Endothelial cell of umbilical vein (primary cell): ENCODE data around the gene ANGPTL2. TPM values are rescaled to one million over a fixed set of nuclear protein-coding genes. Genes with fewer than 3 reads are reported as not detected.
A peak's percentile ranks its signal among the peaks of the same experiment; 100 is the strongest.

Source experiments
- BruUV-seq: library from RNA; stranded (reverse); fragments of 400-500 nt; replicated peaks from 2 replicates; lab custom pipeline; 2021; lab: Mats Ljungman, UMichigan
- CTCF ChIA-PET: fragments of 300-600, 350-600 bp; sonication (Branson Sonifier 250); formaldehyde crosslinking; loops from one replicate; lab custom pipeline; 2021; ENCODE audit warnings: antibody characterized with exemption, inconsistent platforms; lab: Charles Lee
- POLR2A ChIA-PET: fragments of 300-600, 350-600 bp; sonication (Branson Sonifier 250); formaldehyde crosslinking; loops from one replicate; lab custom pipeline; 2021; ENCODE audit warnings: antibody characterized with exemption, inconsistent platforms; lab: Charles Lee
- DNase-seq: peaks from one replicate; pipeline ENCODE4 v3.0.0-alpha.2; 2011; ENCODE audit warnings: low read depth, low spot score
- FAIRE-seq: peaks from 2 replicates; lab custom pipeline; 2011; peaks lifted over from hg19 to GRCh38; lab: Jason Lieb, UNC
- H2AFZ ChIP-seq: 2 replicates; pipeline ENCODE4 v1.6.0; 2012; ENCODE audit warnings: low read depth, low read length, control low read depth, inconsistent platforms
- H3K27ac ChIP-seq: 2 replicates; pipeline ENCODE4 v1.5.1; 2011; ENCODE audit warnings: low read depth, mild to moderate bottlenecking, control low read depth, low read length, moderate library complexity; ENCODE audit not compliant: insufficient read depth
- H3K27me3 ChIP-seq, 2 experiments: 2 replicates each; pipeline versions ENCODE4 v1.6.0 to v1.6.1; 2011; ENCODE audit warnings: low read length in 2 of 2, mixed read lengths in 1 of 2; ENCODE audit not compliant: control insufficient read depth in 2 of 2, insufficient read depth in 2 of 2
- H3K36me3 ChIP-seq, 2 experiments: 2 replicates in 1 of 2; 3 replicates in 1 of 2; pipeline ENCODE4 v1.5.1; 2011; ENCODE audit warnings: low read length in 2 of 2, mild to moderate bottlenecking in 1 of 2, moderate library complexity in 1 of 2; ENCODE audit not compliant: control insufficient read depth in 2 of 2, insufficient read depth in 2 of 2; ENCODE audit errors: extremely low read depth in 1 of 2
- H3K4me1 ChIP-seq: 3 replicates; pipeline ENCODE4 v1.5.1; 2011; ENCODE audit warnings: mild to moderate bottlenecking, low read length; ENCODE audit not compliant: control insufficient read depth, insufficient read depth; ENCODE audit errors: extremely low read depth
- H3K4me2 ChIP-seq: 2 replicates; pipeline ENCODE4 v1.6.1; 2011; ENCODE audit warnings: low read length, control low read depth, mixed read lengths; ENCODE audit not compliant: insufficient read depth
- H3K4me3 ChIP-seq, 3 experiments: fragments of 200-600 bp in 1 of 3; sonication (generic), shearing (Covaris generic) in 1 of 3; replicated peaks in 1 of 3; 2 replicates each; pipeline ENCODE4 v1.5.1; 2011 to 2016; ENCODE audit warnings: control low read depth in 3 of 3, low read length in 3 of 3, mild to moderate bottlenecking in 2 of 3, inconsistent platforms in 1 of 3, low read depth in 1 of 3, moderate library complexity in 1 of 3; ENCODE audit not compliant: insufficient read depth in 1 of 3
- H3K79me2 ChIP-seq: 2 replicates; pipeline ENCODE4 v1.6.0; 2012; ENCODE audit warnings: low read length, inconsistent platforms; ENCODE audit not compliant: control insufficient read depth, insufficient read depth
- H3K9ac ChIP-seq: replicated peaks from 2 replicates; pipeline ENCODE3; 2011; ENCODE audit warnings: low read length, control low read depth; ENCODE audit not compliant: insufficient read depth; ENCODE audit errors: extremely low read depth
- H3K9me1 ChIP-seq: replicated peaks from 3 replicates; pipeline ENCODE4 v1.6.0; 2011; ENCODE audit warnings: mild to moderate bottlenecking, low read length; ENCODE audit not compliant: control insufficient read depth, insufficient read depth; ENCODE audit errors: extremely low read depth
- H3K9me3 ChIP-seq: replicated peaks from 2 replicates; pipeline ENCODE4 v1.5.1; 2012; ENCODE audit warnings: low read length, inconsistent platforms; ENCODE audit not compliant: control insufficient read depth, insufficient read depth
- H4K20me1 ChIP-seq: replicated peaks from 2 replicates; pipeline ENCODE3; 2011; ENCODE audit warnings: mild to moderate bottlenecking, low read length; ENCODE audit not compliant: control insufficient read depth, insufficient read depth; ENCODE audit errors: extremely low read depth
- EZH2 ChIP-seq: IDR thresholded peaks from 2 replicates; pipeline ENCODE4 v1.6.1; 2012; ENCODE audit warnings: borderline replicate concordance, low read depth, mild to moderate bottlenecking, moderate library complexity, low read length, inconsistent platforms; ENCODE audit not compliant: severe bottlenecking
- FOS ChIP-seq: IDR thresholded peaks from 2 replicates; pipeline ENCODE4 v1.6.1; 2011; ENCODE audit warnings: mild to moderate bottlenecking, low read length, moderate library complexity, borderline replicate concordance; ENCODE audit not compliant: insufficient read depth
- GATA2 ChIP-seq: IDR thresholded peaks from 2 replicates; pipeline ENCODE4 v1.7.0; 2011; ENCODE audit warnings: low read depth, mild to moderate bottlenecking, moderate library complexity, mixed read lengths, low read length; ENCODE audit not compliant: insufficient read length, insufficient read depth
- JUN ChIP-seq: IDR thresholded peaks from 2 replicates; pipeline ENCODE4 v1.6.1; 2011; ENCODE audit warnings: borderline replicate concordance, low read depth; ENCODE audit not compliant: insufficient read length, insufficient read depth
- MYC ChIP-seq: IDR thresholded peaks from one replicate; pipeline ENCODE4 v1.6.1; 2011; ENCODE audit warnings: mild to moderate bottlenecking, low read depth, low read length
- POLR2A ChIP-seq: IDR thresholded peaks from 2 replicates; pipeline ENCODE4 v1.6.1; 2012; ENCODE audit warnings: low read depth, mild to moderate bottlenecking, control low read depth, low read length
- POLR2AphosphoS5 ChIP-seq: IDR thresholded peaks from 2 replicates; pipeline ENCODE4 v1.6.1; 2012; ENCODE audit warnings: low read depth, mild to moderate bottlenecking, control low read depth, low read length, moderate library complexity; ENCODE audit not compliant: insufficient read depth
- dilution Hi-C: fragments of 300-500 bp; cut with MboI; formaldehyde crosslinking; loops from one replicate; pipeline ENCODE4 v1.15.0; 2019; ENCODE audit warnings: low sequenced_read_pairs; ENCODE audit not compliant: extremely low pct_ligation_motif_present
- intact Hi-C: fragments of 100-400 bp; cut with micrococcal nuclease; formaldehyde crosslinking; loops from one replicate; pipeline ENCODE4 v1.10.0; 2022
- polyA plus RNA-seq, 4 experiments: library from polyadenylated mRNA; depleted of rRNA in 3 of 4; stranded (reverse) in 3 of 4; unstranded in 1 of 4; fragments of >200 nt; gene quantifications; 2 replicates each; pipeline versions ENCODE4 v1.2.1 to v1.2.3, GENCODE V29; 2011 to 2012; ENCODE audit warnings: missing spikeins in 1 of 4
- total RNA-seq: library from RNA; stranded (reverse); gene quantifications from 2 replicates; pipeline ENCODE4 v1.2.3, GENCODE V29; 2021
- TF ChIP-seq, protein P1 (sequence below), 2 donors: IDR thresholded peaks; 1 replicate in 1 of 2; 2 replicates in 1 of 2; pipeline ENCODE4 v1.5.1; 2011; ENCODE audit warnings: low read length in 2 of 2, mild to moderate bottlenecking in 2 of 2, moderate library complexity in 2 of 2, control low read depth in 1 of 2, inconsistent platforms in 1 of 2, low read depth in 1 of 2; ENCODE audit not compliant: insufficient read depth in 1 of 2; ENCODE audit errors: extremely low read depth in 1 of 2
- TF ChIP-seq, protein P2 (sequence below): IDR thresholded peaks from 2 replicates; pipeline ENCODE4 v1.6.1; 2011; ENCODE audit not compliant: insufficient read depth, insufficient read length

The ANGPTL2 gene
- total and polyA plus RNA-seq, 2 donors (not counting 3 experiments of a cell fraction or from before 2014, with no cell fraction given), result 15.1 to 24.5 TPM

DNA sequence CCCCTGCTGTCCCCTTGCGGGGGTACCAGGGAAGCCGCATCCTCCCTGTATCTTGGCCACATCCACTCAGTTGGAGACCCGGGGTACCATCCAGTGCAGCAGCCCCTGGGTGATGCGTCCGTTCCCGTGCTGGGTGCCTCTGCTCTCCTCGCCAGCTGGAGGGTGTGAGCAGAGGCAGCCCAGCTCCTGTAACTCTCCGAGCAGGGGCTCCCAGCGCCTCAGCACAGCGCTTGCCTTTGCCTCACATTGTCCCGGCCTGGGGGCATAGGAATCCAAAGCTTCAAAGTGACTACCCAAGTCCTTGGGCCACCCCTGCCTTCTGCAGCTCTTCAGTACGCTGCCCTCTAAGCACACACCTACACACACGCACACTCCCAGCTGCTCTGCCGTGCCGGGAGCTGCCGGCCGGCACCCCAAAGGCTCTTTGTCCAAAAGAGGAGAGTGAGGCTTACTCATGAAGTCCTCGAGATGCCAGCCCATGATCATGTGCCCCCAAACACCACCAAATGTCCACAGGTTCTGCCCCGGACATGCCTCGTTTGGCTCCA is 733 bp downstream of the ANGPTL2 start:
- TF ChIP-seq POLR2AphosphoS5 (no peak), EZH2 (no peak), FOS (no peak), JUN (no peak), POLR2A (no peak), GATA2 (no peak), MYC (no peak)
- TF ChIP-seq, protein P1, sequence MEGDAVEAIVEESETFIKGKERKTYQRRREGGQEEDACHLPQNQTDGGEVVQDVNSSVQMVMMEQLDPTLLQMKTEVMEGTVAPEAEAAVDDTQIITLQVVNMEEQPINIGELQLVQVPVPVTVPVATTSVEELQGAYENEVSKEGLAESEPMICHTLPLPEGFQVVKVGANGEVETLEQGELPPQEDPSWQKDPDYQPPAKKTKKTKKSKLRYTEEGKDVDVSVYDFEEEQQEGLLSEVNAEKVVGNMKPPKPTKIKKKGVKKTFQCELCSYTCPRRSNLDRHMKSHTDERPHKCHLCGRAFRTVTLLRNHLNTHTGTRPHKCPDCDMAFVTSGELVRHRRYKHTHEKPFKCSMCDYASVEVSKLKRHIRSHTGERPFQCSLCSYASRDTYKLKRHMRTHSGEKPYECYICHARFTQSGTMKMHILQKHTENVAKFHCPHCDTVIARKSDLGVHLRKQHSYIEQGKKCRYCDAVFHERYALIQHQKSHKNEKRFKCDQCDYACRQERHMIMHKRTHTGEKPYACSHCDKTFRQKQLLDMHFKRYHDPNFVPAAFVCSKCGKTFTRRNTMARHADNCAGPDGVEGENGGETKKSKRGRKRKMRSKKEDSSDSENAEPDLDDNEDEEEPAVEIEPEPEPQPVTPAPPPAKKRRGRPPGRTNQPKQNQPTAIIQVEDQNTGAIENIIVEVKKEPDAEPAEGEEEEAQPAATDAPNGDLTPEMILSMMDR (IDR thresholded peaks at IDR 0.05; ENCODE audit: extremely low read depth in 1 of 2, insufficient read depth in 1 of 2, low read depth in 1 of 2, low read length in 2 of 2), result no peak
- TF ChIP-seq, protein P2, sequence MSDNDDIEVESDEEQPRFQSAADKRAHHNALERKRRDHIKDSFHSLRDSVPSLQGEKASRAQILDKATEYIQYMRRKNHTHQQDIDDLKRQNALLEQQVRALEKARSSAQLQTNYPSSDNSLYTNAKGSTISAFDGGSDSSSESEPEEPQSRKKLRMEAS, result no peak
- H3K4me1 ChIP-seq, result peaks cover 16% of the 10 kb centered on the region
- intact Hi-C loops, result loop anchor here (1.0 kb wide), 6 partner anchors 42 to 156 kb away; no protein-coding TSS in a partner anchor
- H3K79me2 ChIP-seq, result peaks cover 3% of the 10 kb centered on the region
- H3K9me1 ChIP-seq, result no peaks in the 10 kb centered on the region
- FAIRE-seq (peak; percentile 38), DNase-seq (no peak)
- POLR2A ChIA-PET, result no interaction called here
- peak overlapping the region; percentile 93 for H2AFZ ChIP-seq
- dilution Hi-C loops, result no loop called here
- no peaks in the 10 kb centered on the region for H3K9me3 ChIP-seq
- peak overlapping the region; percentile 30 to 64 (median 53) for H3K4me3 ChIP-seq
- H3K27me3 ChIP-seq, result no peaks in the 10 kb centered on the region
- H3K9ac ChIP-seq, result peak overlapping the region; percentile 77
- CTCF ChIA-PET, result interaction anchor here (0.6 to 3.1 kb wide), 9 partner anchors 9 to 181 kb away, joined by 3 to 28 read pairs (median 5); no protein-coding TSS in a partner anchor
- no peaks in the 10 kb centered on the region for H3K36me3 ChIP-seq
- H4K20me1 ChIP-seq, result no peaks in the 10 kb centered on the region
- H3K27ac ChIP-seq, result peak overlapping the region; percentile 70
- BruUV-seq, result no TSS peak
- H3K4me2 ChIP-seq, result peak overlapping the region; percentile 72
